SK-N-SH (cell line): ENCODE data around the gene LARP4.

ENCODE experiments used
- POLR2AphosphoS5 ChIP-seq: IDR thresholded peaks from 2 replicates; pipeline ENCODE4 v1.6.1; 2012; ENCODE audit warnings: low read depth, low read length
- SIN3A ChIP-seq: IDR thresholded peaks from 2 replicates; pipeline ENCODE4 v1.6.1; 2012; ENCODE audit warnings: low read depth, mild to moderate bottlenecking, low read length, moderate library complexity, borderline replicate concordance
- TF ChIP-seq, protein P1 (sequence below): fragments of 200-600 bp; sonication (generic); IDR thresholded peaks from 2 replicates; pipeline ENCODE4 v1.6.1; 2017; ENCODE audit warnings: antibody characterized with exemption, mild to moderate bottlenecking, moderate library complexity

DNA sequence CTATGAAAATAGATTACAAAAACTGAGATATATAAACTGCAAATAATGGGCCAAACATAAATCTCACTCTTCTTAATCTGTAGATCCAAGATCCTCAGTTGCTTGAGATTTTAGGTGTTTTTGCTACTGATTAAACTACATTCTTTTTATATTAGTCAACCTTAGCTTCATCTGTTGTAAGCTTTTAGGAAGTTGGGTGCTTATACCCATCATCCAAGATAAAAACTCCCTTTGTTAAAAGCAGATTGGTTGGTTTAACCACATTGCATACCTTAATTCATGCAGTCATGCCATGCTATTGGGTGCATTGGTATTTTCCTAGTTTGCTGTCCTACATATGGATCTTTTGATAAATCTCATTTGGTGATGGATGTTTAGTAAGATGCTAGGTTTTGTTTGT, 57.9 kb downstream of the LARP4 start:
- TF ChIP-seq SIN3A (no peak), POLR2AphosphoS5 (no peak)
- TF ChIP-seq, protein P1, sequence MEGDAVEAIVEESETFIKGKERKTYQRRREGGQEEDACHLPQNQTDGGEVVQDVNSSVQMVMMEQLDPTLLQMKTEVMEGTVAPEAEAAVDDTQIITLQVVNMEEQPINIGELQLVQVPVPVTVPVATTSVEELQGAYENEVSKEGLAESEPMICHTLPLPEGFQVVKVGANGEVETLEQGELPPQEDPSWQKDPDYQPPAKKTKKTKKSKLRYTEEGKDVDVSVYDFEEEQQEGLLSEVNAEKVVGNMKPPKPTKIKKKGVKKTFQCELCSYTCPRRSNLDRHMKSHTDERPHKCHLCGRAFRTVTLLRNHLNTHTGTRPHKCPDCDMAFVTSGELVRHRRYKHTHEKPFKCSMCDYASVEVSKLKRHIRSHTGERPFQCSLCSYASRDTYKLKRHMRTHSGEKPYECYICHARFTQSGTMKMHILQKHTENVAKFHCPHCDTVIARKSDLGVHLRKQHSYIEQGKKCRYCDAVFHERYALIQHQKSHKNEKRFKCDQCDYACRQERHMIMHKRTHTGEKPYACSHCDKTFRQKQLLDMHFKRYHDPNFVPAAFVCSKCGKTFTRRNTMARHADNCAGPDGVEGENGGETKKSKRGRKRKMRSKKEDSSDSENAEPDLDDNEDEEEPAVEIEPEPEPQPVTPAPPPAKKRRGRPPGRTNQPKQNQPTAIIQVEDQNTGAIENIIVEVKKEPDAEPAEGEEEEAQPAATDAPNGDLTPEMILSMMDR, result no peak
